IMR-90 (cell line): Measurements from ENCODE around the gene OGFOD2. TPM values are rescaled to one million over a fixed set of nuclear protein-coding genes. Genes with fewer than 3 reads are reported as not detected.

Experiments
- ATAC-seq: fragments of 200-7000 bp; cut with Tn5 transposase; 2 replicates; pipeline ENCODE4 v1.9.1; 2020; ENCODE audit warnings: low read depth, mild to moderate bottlenecking, moderate library complexity
- BruUV-seq: library from RNA; stranded (reverse); fragments of 400-500 nt; replicated peaks from 2 replicates; lab custom pipeline; 2021; lab: Mats Ljungman, UMichigan
- CTCF ChIA-PET: fragments of 300-600 bp; formaldehyde crosslinking; extraction: SDS; loops from one replicate; lab custom pipeline; 2021; ENCODE audit warnings: antibody characterized with exemption; lab: Yijun Ruan, JAX
- POLR2A ChIA-PET: fragments of 300-600 bp; sonication (Branson Sonifier 250); formaldehyde crosslinking; loops from one replicate; lab custom pipeline; 2022; ENCODE audit warnings: antibody characterized with exemption; ENCODE audit not compliant: unreplicated experiment; lab: Charles Lee
- DNase-seq: peaks from one replicate; pipeline ENCODE4 v3.0.0; 2013
- H2AFZ ChIP-seq: replicated peaks from 2 replicates; pipeline ENCODE3; 2013; ENCODE audit warnings: low read length, mild to moderate bottlenecking; ENCODE audit not compliant: poor library complexity
- H2AK5ac ChIP-seq: 2 replicates; pipeline ENCODE4 v1.6.1; 2013; ENCODE audit warnings: low read depth, low read length, inconsistent platforms
- H2AK9ac ChIP-seq: replicated peaks from 2 replicates; pipeline ENCODE3; 2013; ENCODE audit warnings: mild to moderate bottlenecking, low read depth, low read length, moderate library complexity; ENCODE audit not compliant: poor library complexity
- H2BK120ac ChIP-seq: 2 replicates; pipeline ENCODE4 v1.6.1; 2013; ENCODE audit warnings: low read depth, low read length, inconsistent platforms
- H2BK15ac ChIP-seq: 3 replicates; pipeline ENCODE4 v1.6.1; 2013; ENCODE audit warnings: low read depth, low read length, inconsistent platforms
- H2BK20ac ChIP-seq: 2 replicates; pipeline ENCODE4 v1.6.1; 2013; ENCODE audit warnings: low read depth, mild to moderate bottlenecking, inconsistent platforms, low read length, moderate library complexity
- H2BK5ac ChIP-seq: 2 replicates; pipeline ENCODE4 v1.6.1; 2013; ENCODE audit warnings: mild to moderate bottlenecking, low read depth, low read length, inconsistent platforms; ENCODE audit not compliant: poor library complexity, severe bottlenecking
- H3K14ac ChIP-seq: replicated peaks from 2 replicates; pipeline ENCODE4 v1.6.1; 2013; ENCODE audit warnings: low read depth, low read length, inconsistent platforms
- H3K18ac ChIP-seq: 2 replicates; pipeline ENCODE4 v1.6.1; 2013; ENCODE audit warnings: low read depth, low read length, control low read depth
- H3K23ac ChIP-seq: 2 replicates; pipeline ENCODE4 v1.6.1; 2013; ENCODE audit warnings: low read depth, low read length, inconsistent platforms
- H3K27ac ChIP-seq: 2 replicates; pipeline ENCODE4 v1.5.1; 2013; ENCODE audit warnings: mild to moderate bottlenecking, control low read depth, low read length; ENCODE audit not compliant: insufficient read depth
- H3K27me3 ChIP-seq: 2 replicates; pipeline ENCODE4 v1.6.1; 2013; ENCODE audit warnings: low read length; ENCODE audit not compliant: control insufficient read depth, insufficient read depth
- H3K36me3 ChIP-seq: 2 replicates; pipeline ENCODE4 v1.6.1; 2013; ENCODE audit warnings: low read length, mixed read lengths; ENCODE audit not compliant: control insufficient read depth, insufficient read depth
- H3K4ac ChIP-seq: 2 replicates; pipeline ENCODE4 v1.6.1; 2013; ENCODE audit warnings: low read depth, low read length, inconsistent platforms
- H3K4me1 ChIP-seq: 2 replicates; pipeline ENCODE4 v1.6.1; 2013; ENCODE audit warnings: low read length, mixed read lengths; ENCODE audit not compliant: control insufficient read depth, insufficient read depth
- H3K4me2 ChIP-seq: 2 replicates; pipeline ENCODE4 v1.6.1; 2013; ENCODE audit warnings: low read depth, mild to moderate bottlenecking, control low read depth, low read length, moderate library complexity
- H3K4me3 ChIP-seq: 2 replicates; pipeline ENCODE4 v1.5.1; 2013; ENCODE audit warnings: low read depth, mild to moderate bottlenecking, control low read depth, low read length, moderate library complexity; ENCODE audit not compliant: insufficient read depth
- H3K56ac ChIP-seq: 2 replicates; pipeline ENCODE4 v1.6.1; 2013; ENCODE audit warnings: low read length, inconsistent platforms; ENCODE audit not compliant: insufficient read depth; ENCODE audit errors: extremely low read depth
- H3K79me1 ChIP-seq, 2 experiments: 2 replicates each; pipeline ENCODE4 v1.6.1; 2013; ENCODE audit warnings: low read length in 2 of 2, inconsistent platforms in 1 of 2, low read depth in 1 of 2
- H3K9ac ChIP-seq: 2 replicates; pipeline ENCODE4 v1.6.1; 2013; ENCODE audit warnings: low read depth, low read length, control low read depth
- H3K9me1 ChIP-seq: 2 replicates; pipeline ENCODE4 v1.6.1; 2013; ENCODE audit warnings: low read length, inconsistent platforms; ENCODE audit not compliant: insufficient read depth
- H3K9me3 ChIP-seq: 2 replicates; pipeline ENCODE4 v1.6.1; 2013; ENCODE audit warnings: low read length; ENCODE audit not compliant: control insufficient read depth, insufficient read depth
- H4K20me1 ChIP-seq: 2 replicates; pipeline ENCODE4 v1.6.1; 2013; ENCODE audit warnings: low read length, inconsistent platforms; ENCODE audit not compliant: insufficient read depth
- H4K5ac ChIP-seq: 2 replicates; pipeline ENCODE4 v1.6.1; 2013; ENCODE audit warnings: mild to moderate bottlenecking, low read depth, low read length, control low read depth
- H4K8ac ChIP-seq, 2 experiments: 2 replicates each; pipeline ENCODE4 v1.6.1; 2013; ENCODE audit warnings: low read depth in 2 of 2, low read length in 2 of 2, control low read depth in 1 of 2, inconsistent platforms in 1 of 2
- H4K91ac ChIP-seq: 2 replicates; pipeline ENCODE4 v1.6.1; 2013; ENCODE audit warnings: low read depth, low read length, inconsistent platforms; ENCODE audit not compliant: insufficient read depth
- BHLHE40 ChIP-seq: fragments of 150-350 bp; IDR thresholded peaks from 2 replicates; pipeline ENCODE4 v1.6.1; 2016; ENCODE audit warnings: mild to moderate bottlenecking, low read depth, low read length
- CEBPB ChIP-seq: IDR thresholded peaks from 2 replicates; pipeline ENCODE4 v1.6.1; 2012; ENCODE audit warnings: low read depth, low read length, improper control_type of control experiment
- CHD1 ChIP-seq: IDR thresholded peaks from 2 replicates; pipeline ENCODE4 v1.6.1; 2012; ENCODE audit warnings: low read depth, low read length, improper control_type of control experiment
- FOS ChIP-seq: fragments of 150-350 bp; IDR thresholded peaks from 2 replicates; pipeline ENCODE4 v1.6.1; 2016; ENCODE audit warnings: low read depth, low read length
- MAFK ChIP-seq: IDR thresholded peaks from 2 replicates; pipeline ENCODE4 v1.6.1; 2012; ENCODE audit warnings: low read depth, low read length, improper control_type of control experiment
- NFE2L2 ChIP-seq: fragments of 150-350 bp; IDR thresholded peaks from 2 replicates; pipeline ENCODE4 v1.6.1; 2016; ENCODE audit warnings: low read depth, mild to moderate bottlenecking, low read length
- POLR2A ChIP-seq: IDR thresholded peaks from 2 replicates; pipeline ENCODE4 v1.6.1; 2012; ENCODE audit warnings: mild to moderate bottlenecking, low read depth, low read length
- RAD21 ChIP-seq: IDR thresholded peaks from 2 replicates; pipeline ENCODE4 v1.6.1; 2012; ENCODE audit warnings: low read length, improper control_type of control experiment
- RCOR1 ChIP-seq: IDR thresholded peaks from 2 replicates; pipeline ENCODE4 v1.6.1; 2012; ENCODE audit warnings: mild to moderate bottlenecking, low read length, improper control_type of control experiment; ENCODE audit not compliant: insufficient replicate concordance
- SMC3 ChIP-seq: fragments of 150-350 bp; IDR thresholded peaks from 2 replicates; pipeline ENCODE4 v1.6.1; 2016; ENCODE audit warnings: low read depth, mild to moderate bottlenecking, antibody characterized with exemption, low read length, moderate library complexity
- WGBS, 2 experiments: methylation state at CpG; one replicate each; pipeline versions ENCODE4 v1.1.5 to v1.1.7; 2013; ENCODE audit warnings: missing lambda C conversion rate in 2 of 2; ENCODE audit not compliant: insufficient read length in 1 of 2; ENCODE audit errors: extremely low coverage in 2 of 2; 5-methylcytosine and 5-hydroxymethylcytosine counted together
- dilution Hi-C: fragments of 300-500 bp; cut with HindIII; formaldehyde crosslinking; loops from one replicate; pipeline ENCODE4 v1.14.3; 2018; ENCODE audit warnings: low sequenced_read_pairs; ENCODE audit not compliant: unreplicated experiment
- in situ Hi-C: fragments of 300-500 bp; cut with MboI; formaldehyde crosslinking; loops from 3 replicates; pipeline ENCODE4 v1.14.3; 2019; ENCODE audit warnings: low sequenced_read_pairs, inconsistent platforms, mixed read lengths
- intact Hi-C: fragments of 100-400 bp; cut with micrococcal nuclease; formaldehyde crosslinking; loops from 2 replicates; pipeline ENCODE4 v1.10.0; 2022
- polyA plus RNA-seq, 3 experiments: library from polyadenylated mRNA; depleted of rRNA; stranded (reverse); fragments of >200 nt; gene quantifications; 2 replicates each; pipeline ENCODE4 v1.2.3, GENCODE V29; 2012; ENCODE audit warnings: low replicate concordance in 1 of 3
- total RNA-seq: library from RNA; depleted of rRNA; stranded (reverse); fragments of >200 nt; gene quantifications from 2 replicates; pipeline ENCODE4 v1.2.3, GENCODE V29; 2012
- TF ChIP-seq, protein P1 (sequence below): fragments of 150-350 bp; IDR thresholded peaks from 2 replicates; pipeline ENCODE4 v1.6.1; 2017; ENCODE audit warnings: mild to moderate bottlenecking, antibody characterized with exemption, low read length, low read depth
- TF ChIP-seq, protein P2 (sequence below): conservative IDR thresholded peaks from 2 replicates; pipeline ENCODE4 v1.5.1; 2012; ENCODE audit warnings: mild to moderate bottlenecking, low read depth, low read length, improper control_type of control experiment
- TF ChIP-seq, protein P3 (sequence below): fragments of 150-350 bp; IDR thresholded peaks from 2 replicates; pipeline ENCODE4 v1.6.1; 2016; ENCODE audit warnings: low read depth, mild to moderate bottlenecking, low read length, moderate library complexity, borderline replicate concordance

The OGFOD2 gene
- total and polyA plus RNA-seq, 2 of the 4 experiments (the other 2 are of a cell fraction): 4.3 to 18.2 TPM

DNA sequence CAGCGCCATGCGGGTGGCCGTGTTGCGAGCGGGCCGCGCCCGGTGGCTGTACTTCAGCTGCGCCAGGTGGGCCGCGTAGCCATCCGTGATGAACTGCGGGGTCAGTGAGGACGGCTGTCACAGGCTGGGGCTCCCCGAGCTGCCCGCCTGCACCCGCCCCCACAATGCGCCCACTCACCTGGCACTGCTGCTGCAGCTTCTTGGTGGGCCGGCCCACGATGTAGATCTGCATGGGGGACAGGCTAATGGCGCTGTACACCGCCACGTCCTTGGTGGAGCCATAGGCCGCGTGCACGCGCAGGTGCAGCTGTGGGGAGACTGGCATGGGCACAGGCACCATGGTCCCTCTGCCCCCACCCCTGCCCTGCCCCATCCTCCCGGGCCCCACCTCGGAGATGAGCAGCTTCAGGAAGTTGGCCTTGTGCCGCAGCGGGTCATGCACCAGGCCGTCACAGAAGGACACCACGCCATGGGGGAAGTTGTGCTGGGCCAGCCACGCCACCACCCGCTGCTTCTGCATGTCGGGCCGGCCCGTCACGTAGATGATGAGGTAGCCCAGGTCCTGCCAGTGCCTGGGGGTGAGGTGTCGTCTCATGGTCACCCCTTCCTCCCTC, 11.3 kb downstream of the OGFOD2 start:
- TF ChIP-seq CEBPB (no peak), SMC3 (no peak), BHLHE40 (no peak), NFE2L2 (no peak), MAFK (no peak), RAD21 (no peak), FOS (no peak), CHD1 (no peak), POLR2A (no peak), RCOR1 (no peak)
- TF ChIP-seq, protein P1, sequence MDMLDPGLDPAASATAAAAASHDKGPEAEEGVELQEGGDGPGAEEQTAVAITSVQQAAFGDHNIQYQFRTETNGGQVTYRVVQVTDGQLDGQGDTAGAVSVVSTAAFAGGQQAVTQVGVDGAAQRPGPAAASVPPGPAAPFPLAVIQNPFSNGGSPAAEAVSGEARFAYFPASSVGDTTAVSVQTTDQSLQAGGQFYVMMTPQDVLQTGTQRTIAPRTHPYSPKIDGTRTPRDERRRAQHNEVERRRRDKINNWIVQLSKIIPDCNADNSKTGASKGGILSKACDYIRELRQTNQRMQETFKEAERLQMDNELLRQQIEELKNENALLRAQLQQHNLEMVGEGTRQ: no peak
- TF ChIP-seq, protein P2, sequence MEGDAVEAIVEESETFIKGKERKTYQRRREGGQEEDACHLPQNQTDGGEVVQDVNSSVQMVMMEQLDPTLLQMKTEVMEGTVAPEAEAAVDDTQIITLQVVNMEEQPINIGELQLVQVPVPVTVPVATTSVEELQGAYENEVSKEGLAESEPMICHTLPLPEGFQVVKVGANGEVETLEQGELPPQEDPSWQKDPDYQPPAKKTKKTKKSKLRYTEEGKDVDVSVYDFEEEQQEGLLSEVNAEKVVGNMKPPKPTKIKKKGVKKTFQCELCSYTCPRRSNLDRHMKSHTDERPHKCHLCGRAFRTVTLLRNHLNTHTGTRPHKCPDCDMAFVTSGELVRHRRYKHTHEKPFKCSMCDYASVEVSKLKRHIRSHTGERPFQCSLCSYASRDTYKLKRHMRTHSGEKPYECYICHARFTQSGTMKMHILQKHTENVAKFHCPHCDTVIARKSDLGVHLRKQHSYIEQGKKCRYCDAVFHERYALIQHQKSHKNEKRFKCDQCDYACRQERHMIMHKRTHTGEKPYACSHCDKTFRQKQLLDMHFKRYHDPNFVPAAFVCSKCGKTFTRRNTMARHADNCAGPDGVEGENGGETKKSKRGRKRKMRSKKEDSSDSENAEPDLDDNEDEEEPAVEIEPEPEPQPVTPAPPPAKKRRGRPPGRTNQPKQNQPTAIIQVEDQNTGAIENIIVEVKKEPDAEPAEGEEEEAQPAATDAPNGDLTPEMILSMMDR: no peak
- TF ChIP-seq, protein P3, sequence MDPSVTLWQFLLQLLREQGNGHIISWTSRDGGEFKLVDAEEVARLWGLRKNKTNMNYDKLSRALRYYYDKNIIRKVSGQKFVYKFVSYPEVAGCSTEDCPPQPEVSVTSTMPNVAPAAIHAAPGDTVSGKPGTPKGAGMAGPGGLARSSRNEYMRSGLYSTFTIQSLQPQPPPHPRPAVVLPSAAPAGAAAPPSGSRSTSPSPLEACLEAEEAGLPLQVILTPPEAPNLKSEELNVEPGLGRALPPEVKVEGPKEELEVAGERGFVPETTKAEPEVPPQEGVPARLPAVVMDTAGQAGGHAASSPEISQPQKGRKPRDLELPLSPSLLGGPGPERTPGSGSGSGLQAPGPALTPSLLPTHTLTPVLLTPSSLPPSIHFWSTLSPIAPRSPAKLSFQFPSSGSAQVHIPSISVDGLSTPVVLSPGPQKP: no peak
- ATAC-seq: no peak

More for the DNA sequence above, 11.3 kb downstream of the OGFOD2 start:
- Histone ChIP-seq H2BK5ac (no peak overlapping the region), H2AFZ (no peak overlapping the region), H3K4me1 (peaks cover 20% of the 10 kb centered on the region), H2AK5ac (no peak overlapping the region), H3K36me3 (peaks cover 48% of the 10 kb centered on the region), H4K20me1 (peaks cover 14% of the 10 kb centered on the region), H2BK120ac (no peak overlapping the region), H4K5ac (no peak overlapping the region), H4K91ac (no peak overlapping the region), H2BK20ac (no peak overlapping the region), H3K14ac (no peak overlapping the region), H3K4me3 (no peak overlapping the region), H2BK15ac (no peak overlapping the region), H3K9me3 (no peaks in the 10 kb centered on the region), H4K8ac (no peak overlapping the region), H3K4me2 (no peak overlapping the region), H3K23ac (no peak overlapping the region), H3K79me1 (peaks cover 4 to 30% of the 10 kb centered on the region in 2 experiments; a peak in 3 of 4 replicates), H3K4ac (no peak overlapping the region), H3K56ac (no peak overlapping the region), H3K9me1 (peaks cover 15% of the 10 kb centered on the region; the same call in 1 of the 2 replicates), H3K27ac (no peak overlapping the region), H3K18ac (no peak overlapping the region), H2AK9ac (no peak overlapping the region), H3K27me3 (no peaks in the 10 kb centered on the region), H3K9ac (no peak overlapping the region)
- in situ Hi-C loops: loop anchor here (10.0 kb wide), 1 partner anchor 158 kb away; no protein-coding TSS in a partner anchor
- 96% methylated on average over 23 of the region's 40 CpGs; no CpG with 5 or more reads in 1 of the 2 experiments for WGBS, 2 experiments
- CTCF ChIA-PET: no interaction called here
- intact Hi-C loops: no loop called here
- no peak for DNase-seq
- dilution Hi-C loops: loop anchor here (25.0 kb wide), 1 partner anchor 251 kb away; the partner anchor contains the start of genes MPHOSPH9 and MTRFR
- POLR2A ChIA-PET: no interaction called here
- BruUV-seq: no TSS peak
